ENCODE data around the gene CLDND2.

GRCh38 chr19:51329411-51329810 is 39.4 kb downstream of the CLDND2 start:
- no peak for TF ChIP-seq ZBTB7A (tag by site-specific recombination; IDR thresholded peaks at IDR 0.05; ENCODE audit: low read depth)
- TF ChIP-seq TCF7L2 (IDR thresholded peaks at IDR 0.05; ENCODE audit: borderline replicate concordance, low read depth, low read length) = no peak
- TF ChIP-seq YY1 (tag by site-specific recombination; IDR thresholded peaks at IDR 0.05) = no peak
- no peak for TF ChIP-seq ZBTB6 (tag by site-specific recombination; IDR thresholded peaks at IDR 0.05)
- TF ChIP-seq ZNF768 (tag by site-specific recombination; IDR thresholded peaks at IDR 0.05) = no peak
- TF ChIP-seq OSR2 (tag by site-specific recombination; IDR thresholded peaks at IDR 0.05) = no peak
- no peak for TF ChIP-seq ZNF121 (tag by site-specific recombination; IDR thresholded peaks at IDR 0.05)
- TF ChIP-seq REST (tag by site-specific recombination; IDR thresholded peaks at IDR 0.05) = no peak
- TF ChIP-seq ZNF24 (tag by site-specific recombination; IDR thresholded peaks at IDR 0.05) = no peak
- no peak for TF ChIP-seq KLF9 (tag by site-specific recombination; IDR thresholded peaks at IDR 0.05; ENCODE audit: low read depth)
- TF ChIP-seq IKZF3 (tag by site-specific recombination; IDR thresholded peaks at IDR 0.05) = no peak
- TF ChIP-seq CTCF (tag by site-specific recombination; IDR thresholded peaks at IDR 0.05) = no peak
